ENCODE results near the gene ADSS2. TPM values are rescaled to one million over a fixed set of nuclear protein-coding genes. Genes with fewer than 3 reads are reported as not detected.
"Not testable (repeated sequence)": the region's sequence is repeated elsewhere in the genome, so short reads cannot be mapped to it uniquely, and the experiment has no call there.

The ADSS2 gene
- total RNA-seq, 1 donor from 2014 or later = 27.2 TPM

DNA sequence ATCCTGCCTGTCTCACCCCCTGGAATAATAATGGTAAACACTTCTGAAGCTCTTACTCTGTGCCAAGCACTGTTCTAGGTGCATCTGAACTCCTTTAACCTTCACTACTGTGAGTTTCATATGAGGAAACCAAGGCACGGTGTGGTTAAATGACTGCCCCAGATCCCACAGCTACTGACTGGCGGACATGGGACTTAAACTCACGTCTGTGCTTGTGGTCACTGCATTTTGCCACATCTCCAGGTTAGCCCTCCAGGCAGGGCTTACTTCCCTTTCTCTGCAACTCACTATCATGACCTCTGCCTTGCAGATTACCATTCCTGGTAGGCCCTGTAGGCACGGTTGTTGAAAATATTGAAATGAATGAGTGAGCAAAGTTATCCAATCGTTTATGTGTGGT, 83.4 kb downstream of the ADSS2 start:
- no peak for DNase-seq (ENCODE audit: low spot score)

DNA sequence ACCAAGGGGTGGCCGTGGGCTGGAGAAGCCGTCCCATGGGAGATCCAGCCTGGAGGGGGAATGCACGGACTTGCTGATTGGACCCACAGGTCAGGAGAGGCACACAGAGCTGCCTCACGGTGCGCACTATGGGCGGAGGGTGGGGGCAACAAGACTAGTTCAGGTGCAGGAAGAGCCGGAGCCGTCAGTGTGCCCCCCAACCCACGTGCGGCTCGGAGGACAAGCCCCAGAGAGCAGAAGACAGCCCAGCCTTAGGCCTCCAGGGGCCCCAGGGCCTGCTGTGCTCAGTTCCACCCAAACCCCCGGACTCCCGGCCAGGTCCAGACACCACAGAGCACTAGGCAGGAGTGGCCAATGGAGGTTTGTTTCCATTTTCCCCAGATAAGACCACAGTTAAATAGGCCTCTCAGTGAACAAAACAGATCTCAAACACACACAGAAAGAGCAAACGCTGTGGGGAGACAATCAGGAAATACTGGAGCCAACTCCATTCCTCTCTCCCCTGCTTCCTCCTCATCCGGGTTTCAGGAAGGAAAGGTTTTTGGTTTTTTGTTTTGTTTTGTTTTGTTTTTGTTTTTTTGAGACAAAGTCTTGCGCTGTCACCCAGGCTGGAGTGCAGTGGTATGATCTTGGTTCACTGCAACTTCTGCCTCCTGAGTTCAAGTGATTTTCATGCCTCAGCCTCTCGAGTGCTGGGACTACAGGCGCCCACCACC, 84.2 kb downstream of the ADSS2 start:
- DNase-seq (ENCODE audit: low spot score) = peak; percentile 85

DNA sequence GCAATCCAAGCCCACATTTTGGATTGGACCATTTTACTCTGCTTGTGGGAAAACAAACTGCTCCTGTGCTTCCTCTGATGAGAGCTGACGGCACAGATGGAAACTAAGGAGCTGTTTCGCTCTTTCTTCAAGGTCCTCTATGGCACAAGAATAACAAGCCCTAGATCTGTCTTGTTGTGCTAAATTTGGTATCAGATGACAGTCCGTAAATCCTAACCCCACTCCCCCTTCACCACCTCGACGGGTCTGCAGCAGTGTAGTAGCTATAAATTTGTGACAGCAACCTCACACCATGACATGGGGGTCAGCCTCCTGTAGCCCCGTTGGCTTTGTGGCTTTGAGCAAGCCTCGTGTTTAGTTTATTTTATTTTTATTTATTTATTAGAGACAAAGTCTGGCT, 85.9 kb downstream of the ADSS2 start:
- peak; percentile 49 for DNase-seq (ENCODE audit: low spot score)

DNA sequence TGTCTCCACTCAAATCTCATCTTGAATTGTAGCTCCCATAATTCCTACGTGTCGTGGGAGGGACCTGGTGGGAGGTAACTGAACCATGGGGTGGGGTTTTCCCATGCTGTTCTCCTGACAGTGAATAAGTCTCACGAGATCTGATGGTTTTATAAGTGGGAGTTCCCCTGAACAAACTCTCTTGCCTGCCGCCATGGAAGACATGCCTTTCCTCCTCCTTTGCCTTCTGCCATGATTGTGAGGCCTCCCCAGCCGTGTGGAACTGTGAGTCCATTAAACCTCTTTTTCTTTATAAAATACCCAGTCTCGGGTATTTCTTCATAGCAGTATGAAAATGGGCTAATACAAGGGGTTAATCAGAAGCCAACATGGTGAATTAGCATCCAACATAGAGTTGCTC, 86.4 kb downstream of the ADSS2 start:
- DNase-seq (ENCODE audit: low spot score) = not testable (repeated sequence)

DNA sequence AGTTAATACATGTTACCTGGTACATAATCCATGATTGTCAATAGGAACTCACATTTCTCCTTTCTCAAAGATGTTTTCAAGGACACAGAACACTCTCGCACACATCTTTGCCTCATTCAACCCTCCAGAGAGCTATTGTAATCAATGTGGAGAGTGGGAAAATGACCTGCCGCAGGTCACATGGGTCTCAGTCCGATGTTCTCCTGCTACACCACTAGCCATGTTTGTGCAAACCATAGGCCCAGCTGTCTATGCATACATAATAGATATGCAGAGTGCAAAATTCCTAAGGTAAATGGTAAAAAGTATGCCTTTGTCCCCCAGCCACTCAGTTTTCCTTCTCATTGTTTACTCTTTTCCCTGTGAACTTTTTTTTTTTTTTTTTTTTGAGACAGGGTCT, 89.2 kb downstream of the ADSS2 start:
- DNase-seq (ENCODE audit: low spot score) = no peak

DNA sequence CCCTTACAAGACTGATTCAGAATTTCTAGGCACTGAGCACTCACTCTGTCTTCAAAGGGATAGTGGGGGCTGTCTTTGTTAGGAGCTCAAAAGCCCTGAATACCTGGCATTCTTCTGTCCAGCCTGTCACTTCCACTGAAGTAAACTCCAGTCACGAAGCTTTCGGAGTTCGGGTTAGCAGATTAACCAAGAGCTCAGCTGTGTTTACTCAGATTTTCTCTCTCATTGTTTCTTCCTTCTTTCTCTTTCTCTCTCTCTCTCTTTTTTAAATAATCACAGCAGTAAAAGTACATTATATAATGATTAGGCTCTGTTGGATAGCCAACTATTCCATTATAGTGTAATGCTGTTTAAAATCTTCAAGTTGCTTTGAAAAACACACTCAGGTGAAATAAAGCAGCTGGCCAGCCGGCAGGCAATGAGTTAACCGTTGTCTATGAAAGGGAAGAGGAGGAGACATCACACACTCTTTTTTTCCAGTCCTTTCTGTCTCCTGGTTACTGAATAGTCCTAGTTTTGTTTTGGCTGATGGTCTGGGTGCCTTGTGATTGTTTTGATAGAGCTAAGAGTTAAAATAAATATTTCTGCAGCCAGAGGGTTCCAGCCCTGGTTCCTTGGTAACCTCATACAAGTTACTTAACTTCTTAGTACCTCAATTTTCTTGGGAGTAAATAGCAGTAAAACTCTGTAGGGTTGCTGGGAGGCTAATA, 89.8 kb downstream of the ADSS2 start:
- DNase-seq (ENCODE audit: low spot score) = no peak

Other genes with a start within 250 kb of the ADSS2 start
- gene CATSPERE, start 9.4 kb upstream of the ADSS2 start, total RNA-seq = 0.74 TPM
- 30.3 TPM for gene DESI2, start 201.2 kb upstream of the ADSS2 start, total RNA-seq

All from mesenteric fat pad (tissue), 1 donor.